PC-3 (cell line): ENCODE results near the gene TMEM132E. TPM values are rescaled to one million over a fixed set of nuclear protein-coding genes. Genes with fewer than 3 reads are reported as not detected.

Experiments
- ATAC-seq: fragments of 200-7000 bp; cut with Tn5 transposase; 2 replicates; pipeline ENCODE4 v1.9.1; 2020; ENCODE audit warnings: mild to moderate bottlenecking, moderate library complexity
- BruUV-seq: library from RNA; stranded (reverse); fragments of 400-500 nt; replicated peaks from 2 replicates; lab custom pipeline; 2021; lab: Mats Ljungman, UMichigan
- CTCF ChIA-PET: fragments of 300-600 bp; sonication (Branson Sonifier 250); formaldehyde crosslinking; loops from one replicate; lab custom pipeline; 2022; ENCODE audit warnings: antibody characterized with exemption; lab: Charles Lee
- POLR2A ChIA-PET: fragments of 300-600 bp; sonication (Branson Sonifier 250); formaldehyde crosslinking; loops from one replicate; lab custom pipeline; 2022; ENCODE audit warnings: antibody characterized with exemption; ENCODE audit not compliant: unreplicated experiment; lab: Charles Lee
- DNase-seq: peaks from one replicate; pipeline ENCODE4 v3.0.0-alpha.2; 2015
- H2AFZ ChIP-seq: fragments of 300-600 bp; sonication (generic); 2 replicates; pipeline ENCODE4 v1.6.0; 2016; ENCODE audit warnings: antibody characterized with exemption, low read length
- H3F3A ChIP-seq: fragments of 300-600 bp; sonication (generic); one replicate; pipeline ENCODE4 v1.6.0; 2017; ENCODE audit warnings: antibody characterized with exemption, low read length, control low read depth, mild to moderate bottlenecking; ENCODE audit not compliant: unreplicated experiment
- H3K27ac ChIP-seq: fragments of 300-600 bp; sonication (generic); 2 replicates; pipeline ENCODE4 v1.5.1; 2016; ENCODE audit warnings: mild to moderate bottlenecking, low read length
- H3K27me3 ChIP-seq: fragments of 300-600 bp; sonication (generic); 2 replicates; pipeline ENCODE4 v1.6.1; 2016; ENCODE audit warnings: low read length, mixed read lengths
- H3K36me3 ChIP-seq: fragments of 300-600 bp; sonication (generic); 2 replicates; pipeline ENCODE4 v1.6.1; 2016; ENCODE audit warnings: low read depth, mixed run types, low read length, mixed read lengths
- H3K4me1 ChIP-seq: fragments of 300-600 bp; sonication (generic); 2 replicates; pipeline ENCODE4 v1.5.1; 2016; ENCODE audit warnings: low read length; ENCODE audit not compliant: insufficient read depth
- H3K4me2 ChIP-seq: fragments of 300-600 bp; sonication (generic); 2 replicates; pipeline ENCODE4 v1.6.0; 2016; ENCODE audit warnings: low read length
- H3K4me3 ChIP-seq: fragments of 300-600 bp; sonication (generic); 2 replicates; pipeline ENCODE4 v1.5.1; 2016; ENCODE audit warnings: mild to moderate bottlenecking, low read length, mixed read lengths
- H3K79me2 ChIP-seq: fragments of 300-600 bp; sonication (generic); 2 replicates; pipeline ENCODE4 v1.6.1; 2017; ENCODE audit warnings: low read length, mixed read lengths
- H3K9ac ChIP-seq: fragments of 300-600 bp; sonication (generic); 2 replicates; pipeline ENCODE4 v1.6.0; 2016; ENCODE audit warnings: mild to moderate bottlenecking, low read length
- H3K9me2 ChIP-seq: fragments of 300-600 bp; sonication (generic); replicated peaks from 2 replicates; pipeline ENCODE4 v1.6.1; 2016; ENCODE audit warnings: mixed run types, low read length, mixed read lengths
- H3K9me3 ChIP-seq: fragments of 300-600 bp; sonication (generic); 2 replicates; pipeline ENCODE4 v1.6.1; 2016; ENCODE audit warnings: low read length, mixed read lengths
- H4K20me1 ChIP-seq: fragments of 300-600 bp; sonication (generic); 2 replicates; pipeline ENCODE4 v1.6.1; 2016; ENCODE audit warnings: low read length, mixed read lengths
- EZH2 ChIP-seq: fragments of 300-600 bp; sonication (generic); IDR thresholded peaks from one replicate; pipeline ENCODE4 v1.6.1; 2017; ENCODE audit warnings: antibody characterized with exemption, mild to moderate bottlenecking, low read length; ENCODE audit not compliant: unreplicated experiment
- EZH2phosphoT487 ChIP-seq: fragments of 300-600 bp; sonication (generic); IDR thresholded peaks from 2 replicates; pipeline ENCODE4 v1.6.1; 2018; ENCODE audit warnings: mild to moderate bottlenecking, antibody characterized with exemption, low read length, borderline replicate concordance
- intact Hi-C: fragments of 100-400 bp; cut with micrococcal nuclease; formaldehyde crosslinking; loops from 2 replicates; pipeline ENCODE4 v1.9.0; 2023
- total RNA-seq: library from RNA; depleted of rRNA; stranded (reverse); fragments of >200 nt; gene quantifications from 2 replicates; pipeline ENCODE4 v1.2.3, GENCODE V29; 2014
- TF ChIP-seq, protein P1 (sequence below): fragments of 300-600 bp; sonication (generic); conservative IDR thresholded peaks from 2 replicates; pipeline ENCODE4 v1.5.1; 2017; ENCODE audit warnings: antibody characterized with exemption, low read depth, mild to moderate bottlenecking, low read length

TMEM132E gene
- total RNA-seq, 1 experiment from 2014 or later = not detected

- TF ChIP-seq EZH2phosphoT487 (no peak), EZH2 (no peak)
- TF ChIP-seq, protein P1, sequence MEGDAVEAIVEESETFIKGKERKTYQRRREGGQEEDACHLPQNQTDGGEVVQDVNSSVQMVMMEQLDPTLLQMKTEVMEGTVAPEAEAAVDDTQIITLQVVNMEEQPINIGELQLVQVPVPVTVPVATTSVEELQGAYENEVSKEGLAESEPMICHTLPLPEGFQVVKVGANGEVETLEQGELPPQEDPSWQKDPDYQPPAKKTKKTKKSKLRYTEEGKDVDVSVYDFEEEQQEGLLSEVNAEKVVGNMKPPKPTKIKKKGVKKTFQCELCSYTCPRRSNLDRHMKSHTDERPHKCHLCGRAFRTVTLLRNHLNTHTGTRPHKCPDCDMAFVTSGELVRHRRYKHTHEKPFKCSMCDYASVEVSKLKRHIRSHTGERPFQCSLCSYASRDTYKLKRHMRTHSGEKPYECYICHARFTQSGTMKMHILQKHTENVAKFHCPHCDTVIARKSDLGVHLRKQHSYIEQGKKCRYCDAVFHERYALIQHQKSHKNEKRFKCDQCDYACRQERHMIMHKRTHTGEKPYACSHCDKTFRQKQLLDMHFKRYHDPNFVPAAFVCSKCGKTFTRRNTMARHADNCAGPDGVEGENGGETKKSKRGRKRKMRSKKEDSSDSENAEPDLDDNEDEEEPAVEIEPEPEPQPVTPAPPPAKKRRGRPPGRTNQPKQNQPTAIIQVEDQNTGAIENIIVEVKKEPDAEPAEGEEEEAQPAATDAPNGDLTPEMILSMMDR = no peak
- Histone ChIP-seq H3K27ac (no peak overlapping the region), H3K4me3 (no peak overlapping the region), H3K9me2 (no peaks in the 10 kb centered on the region), H3K79me2 (no peaks in the 10 kb centered on the region), H3K36me3 (no peaks in the 10 kb centered on the region), H3K4me1 (no peaks in the 10 kb centered on the region), H3K27me3 (0 out of 2 replicates have a peak, but pooled peaks cover 3% of the 10 kb centered on the region), H3K4me2 (no peak overlapping the region), H3K9me3 (no peaks in the 10 kb centered on the region), H2AFZ (no peak overlapping the region), H3F3A (no peaks in the 10 kb centered on the region), H4K20me1 (no peaks in the 10 kb centered on the region), H3K9ac (no peak overlapping the region)
- ChIA-PET CTCF (no interaction called here), POLR2A (no interaction called here)
- no peak for ATAC-seq
- intact Hi-C loops = no loop called here
- BruUV-seq = no TSS peak
- no peak for DNase-seq
Observed at GRCh38 chr17:34622862-34623623, 43.7 kb downstream of the TMEM132E start.

GRCh38 chr17:34623856-34624766, 44.7 kb downstream of the TMEM132E start:
- CTCF ChIA-PET = no interaction called here
- H3K4me1 ChIP-seq = no peaks in the 10 kb centered on the region

DNA sequence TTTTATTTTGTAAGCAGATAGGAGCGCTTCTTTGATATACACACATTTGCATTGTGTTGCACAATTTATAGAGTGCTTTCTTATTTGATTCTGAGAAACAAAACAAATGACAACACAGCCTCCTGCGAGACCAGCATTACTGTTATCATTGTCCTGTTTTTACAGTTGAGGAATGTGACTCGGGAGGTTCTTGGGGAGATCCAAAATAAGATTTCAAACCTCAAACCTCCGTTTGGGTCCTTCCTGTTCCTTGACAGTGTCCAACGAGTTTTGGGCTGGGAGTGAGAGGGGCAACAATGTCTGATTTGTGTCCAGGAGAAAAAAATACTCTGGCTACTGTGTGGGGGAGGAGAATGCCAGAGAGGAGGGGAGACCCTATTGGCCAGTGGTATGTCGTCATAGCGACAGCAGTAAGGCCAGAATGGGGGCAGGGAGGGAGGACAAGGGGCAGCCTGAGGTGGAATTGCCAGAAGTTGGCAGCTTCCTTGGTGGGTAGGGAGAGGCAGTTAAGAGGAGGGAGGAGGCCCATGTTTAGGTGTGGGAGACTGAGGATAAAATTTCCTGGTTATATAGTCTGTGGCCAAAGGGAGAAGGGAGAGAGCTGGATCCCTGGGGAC, 45.5 kb downstream of the TMEM132E start:
- Histone ChIP-seq H3K27me3 (0 out of 2 replicates have a peak, but pooled peaks cover 3% of the 10 kb centered on the region), H4K20me1 (no peaks in the 10 kb centered on the region), H3K79me2 (no peaks in the 10 kb centered on the region), H2AFZ (no peak overlapping the region), H3K4me1 (no peaks in the 10 kb centered on the region), H3F3A (no peaks in the 10 kb centered on the region), H3K9ac (no peak overlapping the region), H3K36me3 (no peaks in the 10 kb centered on the region), H3K9me2 (no peaks in the 10 kb centered on the region), H3K4me3 (no peak overlapping the region), H3K27ac (no peak overlapping the region), H3K9me3 (no peaks in the 10 kb centered on the region), H3K4me2 (no peak overlapping the region)
- no TSS peak for BruUV-seq
- ATAC-seq = no peak
- DNase-seq = no peak
- intact Hi-C loops = no loop called here
- TF ChIP-seq EZH2phosphoT487 (no peak), EZH2 (no peak)
- TF ChIP-seq, protein P1 = no peak
- ChIA-PET POLR2A (no interaction called here), CTCF (no interaction called here)

More at GRCh38 chr17:34623856-34624766, 44.7 kb downstream of the TMEM132E start:
- Histone ChIP-seq H3K9me3 (no peaks in the 10 kb centered on the region), H4K20me1 (no peaks in the 10 kb centered on the region), H3K4me3 (no peak overlapping the region), H3K9me2 (no peaks in the 10 kb centered on the region), H3K4me2 (no peak overlapping the region), H3K36me3 (no peaks in the 10 kb centered on the region), H3K79me2 (no peaks in the 10 kb centered on the region), H3K27ac (no peak overlapping the region), H3K9ac (no peak overlapping the region), H3K27me3 (0 out of 2 replicates have a peak, but pooled peaks cover 3% of the 10 kb centered on the region), H2AFZ (no peak overlapping the region), H3F3A (no peaks in the 10 kb centered on the region)
- no TSS peak for BruUV-seq
- intact Hi-C loops = no loop called here
- no peak for DNase-seq
- TF ChIP-seq EZH2 = no peak
- POLR2A ChIA-PET = no interaction called here
- ATAC-seq = no peak
